Measurements from ENCODE around the gene CRIP2.

DNA sequence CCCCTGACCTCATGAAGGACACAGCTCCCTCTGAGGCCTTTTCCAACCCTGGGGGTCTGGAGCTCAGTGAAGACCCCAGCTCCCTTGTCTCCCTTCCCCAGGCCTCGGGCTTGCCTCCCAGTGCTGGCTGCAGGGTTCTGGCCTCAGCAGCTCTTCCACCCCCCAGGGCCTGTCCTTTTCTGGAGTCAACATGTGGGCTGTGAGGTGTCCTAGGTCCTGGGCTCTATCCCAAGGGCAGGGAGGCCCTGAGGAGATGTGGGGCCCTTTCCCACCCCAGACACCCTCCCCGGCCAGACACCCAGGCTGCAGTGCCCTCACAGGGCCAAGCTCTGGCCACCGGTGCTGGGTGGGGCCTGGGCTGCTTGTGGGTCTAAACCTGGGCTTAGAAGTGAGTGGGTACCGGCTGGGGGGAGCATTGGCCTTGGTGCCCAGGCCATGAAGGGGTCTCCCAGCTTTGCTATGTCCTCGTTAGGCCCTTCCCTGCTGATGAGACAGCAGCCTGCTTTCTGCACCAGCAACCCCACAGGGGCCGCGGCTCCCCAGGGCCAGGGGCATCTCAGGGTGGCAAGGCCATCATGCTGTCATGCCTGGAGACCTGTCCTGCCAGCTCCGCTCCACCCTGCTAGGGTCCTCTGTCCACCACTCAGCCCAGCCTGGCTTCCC is 2.7 kb upstream of the CRIP2 start:
- TF ChIP-seq, protein P1, sequence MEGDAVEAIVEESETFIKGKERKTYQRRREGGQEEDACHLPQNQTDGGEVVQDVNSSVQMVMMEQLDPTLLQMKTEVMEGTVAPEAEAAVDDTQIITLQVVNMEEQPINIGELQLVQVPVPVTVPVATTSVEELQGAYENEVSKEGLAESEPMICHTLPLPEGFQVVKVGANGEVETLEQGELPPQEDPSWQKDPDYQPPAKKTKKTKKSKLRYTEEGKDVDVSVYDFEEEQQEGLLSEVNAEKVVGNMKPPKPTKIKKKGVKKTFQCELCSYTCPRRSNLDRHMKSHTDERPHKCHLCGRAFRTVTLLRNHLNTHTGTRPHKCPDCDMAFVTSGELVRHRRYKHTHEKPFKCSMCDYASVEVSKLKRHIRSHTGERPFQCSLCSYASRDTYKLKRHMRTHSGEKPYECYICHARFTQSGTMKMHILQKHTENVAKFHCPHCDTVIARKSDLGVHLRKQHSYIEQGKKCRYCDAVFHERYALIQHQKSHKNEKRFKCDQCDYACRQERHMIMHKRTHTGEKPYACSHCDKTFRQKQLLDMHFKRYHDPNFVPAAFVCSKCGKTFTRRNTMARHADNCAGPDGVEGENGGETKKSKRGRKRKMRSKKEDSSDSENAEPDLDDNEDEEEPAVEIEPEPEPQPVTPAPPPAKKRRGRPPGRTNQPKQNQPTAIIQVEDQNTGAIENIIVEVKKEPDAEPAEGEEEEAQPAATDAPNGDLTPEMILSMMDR (conservative IDR thresholded peaks at IDR 0.05; ENCODE audit: low read depth, low read length): no peak
- TF ChIP-seq POLR2A (IDR thresholded peaks at IDR 0.05; ENCODE audit: low read depth, low read length) (no peak), BHLHE40 (IDR thresholded peaks at IDR 0.05; ENCODE audit: low read depth, low read length) (no peak), FOS (IDR thresholded peaks at IDR 0.05; ENCODE audit: low read depth, low read length) (no peak), SMC3 (IDR thresholded peaks at IDR 0.05; ENCODE audit: low read depth, low read length) (no peak)
